K562 (cell line): ENCODE data around the gene AQP9. TPM values are rescaled to one million over a fixed set of nuclear protein-coding genes. Genes with fewer than 3 reads are reported as not detected.

ENCODE experiments used
- CBFA2T3 ChIP-seq: fragments of 450-650 bp; IDR thresholded peaks from 2 replicates; pipeline ENCODE4 v1.6.1; 2017
- CREB1 ChIP-seq, 2 experiments: sonication (generic) in 1 of 2; formaldehyde crosslinking in 1 of 2; IDR thresholded peaks; 2 replicates each; pipeline versions ENCODE4 v1.6.1 to v1.8.0; 2012 to 2022; ENCODE audit warnings: inconsistent platforms in 1 of 2, mild to moderate bottlenecking in 1 of 2, missing genetic modification reagents in 1 of 2, moderate library complexity in 1 of 2
- FOSL1 ChIP-seq: fragments of 200-800 bp; sonication (Bioruptor generic); conservative IDR thresholded peaks from 2 replicates; pipeline ENCODE4 v1.6.1; 2016; ENCODE audit warnings: missing genetic modification characterization, missing compliant biosample characterization
- KDM5B ChIP-seq: fragments of 200-600 bp; sonication (generic); IDR thresholded peaks from 2 replicates; pipeline ENCODE4 v1.6.1; 2012; ENCODE audit warnings: low read depth, mild to moderate bottlenecking, moderate library complexity, low read length, control low read depth, inconsistent platforms; ENCODE audit not compliant: insufficient replicate concordance
- MBD2 ChIP-seq: sonication (generic); IDR thresholded peaks from 2 replicates; pipeline ENCODE4 v1.6.1; 2016; ENCODE audit warnings: low read depth, borderline replicate concordance
- MECOM ChIP-seq: fragments of 250-450 bp; sonication (Bioruptor Pico); IDR thresholded peaks from 2 replicates; pipeline ENCODE4 v1.8.0; 2022; ENCODE audit warnings: inconsistent platforms
- NBN ChIP-seq: fragments of 450-650 bp; IDR thresholded peaks from 2 replicates; pipeline ENCODE4 v1.6.1; 2016; ENCODE audit warnings: low read depth, mild to moderate bottlenecking
- PCBP1 ChIP-seq: fragments of 200-400 bp; formaldehyde crosslinking; IDR thresholded peaks from 2 replicates; pipeline ENCODE4 v1.6.1; 2018; ENCODE audit warnings: mild to moderate bottlenecking, low read depth, low read length; ENCODE audit not compliant: poor library complexity, severe bottlenecking
- PRPF4 ChIP-seq: fragments of 200-400 bp; formaldehyde crosslinking; IDR thresholded peaks from one replicate; pipeline ENCODE4 v1.6.1; 2017; ENCODE audit warnings: low read length, low read depth, mild to moderate bottlenecking; ENCODE audit not compliant: insufficient read depth, poor library complexity, severe bottlenecking
- PURB ChIP-seq: sonication (generic); formaldehyde crosslinking; IDR thresholded peaks from 2 replicates; pipeline ENCODE4 v1.9.0; 2021; ENCODE audit warnings: low read depth, mild to moderate bottlenecking, missing genetic modification reagents
- ZNF3 ChIP-seq: fragments of 250-450 bp; sonication (Bioruptor Pico); IDR thresholded peaks from 2 replicates; pipeline ENCODE4 v1.5.0; 2021; ENCODE audit warnings: mild to moderate bottlenecking, moderate library complexity
- ZNF589 ChIP-seq: fragments of 200-800 bp; sonication (Bioruptor generic); IDR thresholded peaks from 2 replicates; pipeline ENCODE4 v1.6.1; 2016; ENCODE audit warnings: low read depth, missing genetic modification characterization, missing compliant biosample characterization
- ZNF830 ChIP-seq: fragments of 250-450 bp; sonication (Bioruptor Pico); IDR thresholded peaks from 2 replicates; pipeline ENCODE4 v1.5.0; 2021; ENCODE audit warnings: mild to moderate bottlenecking
- polyA plus RNA-seq, 8 experiments: library from polyadenylated mRNA; depleted of rRNA in 4 of 8; stranded (reverse) in 5 of 8; unstranded in 3 of 8; fragments of >200 nt; fragmentation: Nextera tagmentation in 2 of 8; fragmentation: Illumina TruSeq in 1 of 8; extraction: Ambion mirVana in 2 of 8; extraction: Trizol in 1 of 8; gene quantifications; 2 replicates each; pipeline versions ENCODE4 v1.2.1 to v1.2.3, GENCODE V29; 2011 to 2014; ENCODE audit warnings: inconsistent platforms in 1 of 8, missing spikeins in 1 of 8
- total RNA-seq, 7 experiments: library from RNA; depleted of rRNA in 6 of 7; stranded (reverse); fragments of >200 nt in 6 of 7; fragmentation: Illumina TruSeq in 2 of 7; extraction: Trizol in 2 of 7; gene quantifications; 2 replicates each; pipeline versions ENCODE4 v1.2.1 to v1.2.3, GENCODE V29; 2011 to 2021; ENCODE audit warnings: low replicate concordance in 1 of 7
- TF ChIP-seq, protein P1 (sequence below), 2 experiments: fragments of 200-800 bp in 1 of 2; sonication (Bioruptor generic) in 1 of 2; sonication (generic) in 1 of 2; formaldehyde crosslinking in 1 of 2; IDR thresholded peaks in 1 of 2; conservative IDR thresholded peaks in 1 of 2; 2 replicates each; pipeline versions ENCODE4 v1.5.0 to v1.6.1; 2016 to 2020; ENCODE audit warnings: missing compliant biosample characterization in 1 of 2, missing genetic modification characterization in 1 of 2, missing genetic modification reagents in 1 of 2
- TF ChIP-seq, protein P2 (sequence below), 2 experiments: fragments of 250-450 bp in 1 of 2; fragments of 450-650 bp in 1 of 2; sonication (Bioruptor Pico) in 1 of 2; IDR thresholded peaks; 2 replicates each; pipeline versions ENCODE4 v1.6.1 to v1.8.0; 2016 to 2021; ENCODE audit warnings: mild to moderate bottlenecking in 2 of 2, moderate library complexity in 2 of 2, missing compliant biosample characterization in 1 of 2, missing genetic modification characterization in 1 of 2
- TF ChIP-seq, protein P3 (sequence below): sonication (generic); formaldehyde crosslinking; IDR thresholded peaks from 2 replicates; pipeline ENCODE4 v1.8.0; 2023; ENCODE audit warnings: mild to moderate bottlenecking, missing genetic modification reagents
- TF ChIP-seq, protein P4 (sequence below): fragments of 200-800 bp; sonication (Bioruptor generic); IDR thresholded peaks from 2 replicates; pipeline ENCODE4 v1.6.1; 2017; ENCODE audit warnings: missing genetic modification characterization, missing compliant biosample characterization
- TF ChIP-seq, protein P5 (sequence below): sonication (generic); IDR thresholded peaks from 2 replicates; pipeline ENCODE4 v1.6.1; 2016

AQP9 gene
- total and polyA plus RNA-seq, 9 of the 15 experiments (the other 6 are each of a cell fraction or from before 2014, with no cell fraction given) = 0.04 to 0.33 (median 0.07) TPM; not detected in 4

DNA sequence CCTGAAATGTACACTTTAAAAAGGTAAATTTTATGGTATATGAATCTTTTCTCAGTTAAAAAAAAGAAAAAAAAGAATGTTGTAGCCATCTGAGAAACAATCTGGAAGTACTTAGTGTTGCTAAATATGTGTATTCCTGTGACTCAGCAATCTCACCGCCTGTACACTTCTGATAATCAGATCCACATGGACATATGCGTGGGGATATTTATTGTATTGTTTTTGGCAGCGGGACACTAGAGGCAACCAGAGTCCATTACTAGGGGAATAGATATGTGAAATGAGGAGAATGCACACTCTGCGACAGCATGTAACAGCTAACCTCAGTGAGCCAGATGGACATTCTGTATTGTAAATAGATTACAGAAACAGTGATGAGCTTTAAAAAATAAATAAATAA is 65.4 kb downstream of the AQP9 start (continued):
- TF ChIP-seq, protein P1, sequence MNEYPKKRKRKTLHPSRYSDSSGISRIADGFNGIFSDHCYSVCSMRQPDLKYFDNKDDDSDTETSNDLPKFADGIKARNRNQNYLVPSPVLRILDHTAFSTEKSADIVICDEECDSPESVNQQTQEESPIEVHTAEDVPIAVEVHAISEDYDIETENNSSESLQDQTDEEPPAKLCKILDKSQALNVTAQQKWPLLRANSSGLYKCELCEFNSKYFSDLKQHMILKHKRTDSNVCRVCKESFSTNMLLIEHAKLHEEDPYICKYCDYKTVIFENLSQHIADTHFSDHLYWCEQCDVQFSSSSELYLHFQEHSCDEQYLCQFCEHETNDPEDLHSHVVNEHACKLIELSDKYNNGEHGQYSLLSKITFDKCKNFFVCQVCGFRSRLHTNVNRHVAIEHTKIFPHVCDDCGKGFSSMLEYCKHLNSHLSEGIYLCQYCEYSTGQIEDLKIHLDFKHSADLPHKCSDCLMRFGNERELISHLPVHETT (CRISPR knock-in tag; conservative IDR thresholded peaks at IDR 0.05 in 1 of 2, IDR thresholded peaks at IDR 0.05 in 1 of 2) = peak in 1 of 2 experiments; percentile 58; a peak in 1 of 4 replicates
- TF ChIP-seq, protein P2, sequence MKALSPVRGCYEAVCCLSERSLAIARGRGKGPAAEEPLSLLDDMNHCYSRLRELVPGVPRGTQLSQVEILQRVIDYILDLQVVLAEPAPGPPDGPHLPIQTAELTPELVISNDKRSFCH (CRISPR knock-in tag; IDR thresholded peaks at IDR 0.05) = no peak
- TF ChIP-seq, protein P2 (tag; IDR thresholded peaks at IDR 0.05) = no peak
- no peak for TF ChIP-seq PURB
- TF ChIP-seq ZNF830 (CRISPR knock-in tag) = no peak
- TF ChIP-seq, protein P3, sequence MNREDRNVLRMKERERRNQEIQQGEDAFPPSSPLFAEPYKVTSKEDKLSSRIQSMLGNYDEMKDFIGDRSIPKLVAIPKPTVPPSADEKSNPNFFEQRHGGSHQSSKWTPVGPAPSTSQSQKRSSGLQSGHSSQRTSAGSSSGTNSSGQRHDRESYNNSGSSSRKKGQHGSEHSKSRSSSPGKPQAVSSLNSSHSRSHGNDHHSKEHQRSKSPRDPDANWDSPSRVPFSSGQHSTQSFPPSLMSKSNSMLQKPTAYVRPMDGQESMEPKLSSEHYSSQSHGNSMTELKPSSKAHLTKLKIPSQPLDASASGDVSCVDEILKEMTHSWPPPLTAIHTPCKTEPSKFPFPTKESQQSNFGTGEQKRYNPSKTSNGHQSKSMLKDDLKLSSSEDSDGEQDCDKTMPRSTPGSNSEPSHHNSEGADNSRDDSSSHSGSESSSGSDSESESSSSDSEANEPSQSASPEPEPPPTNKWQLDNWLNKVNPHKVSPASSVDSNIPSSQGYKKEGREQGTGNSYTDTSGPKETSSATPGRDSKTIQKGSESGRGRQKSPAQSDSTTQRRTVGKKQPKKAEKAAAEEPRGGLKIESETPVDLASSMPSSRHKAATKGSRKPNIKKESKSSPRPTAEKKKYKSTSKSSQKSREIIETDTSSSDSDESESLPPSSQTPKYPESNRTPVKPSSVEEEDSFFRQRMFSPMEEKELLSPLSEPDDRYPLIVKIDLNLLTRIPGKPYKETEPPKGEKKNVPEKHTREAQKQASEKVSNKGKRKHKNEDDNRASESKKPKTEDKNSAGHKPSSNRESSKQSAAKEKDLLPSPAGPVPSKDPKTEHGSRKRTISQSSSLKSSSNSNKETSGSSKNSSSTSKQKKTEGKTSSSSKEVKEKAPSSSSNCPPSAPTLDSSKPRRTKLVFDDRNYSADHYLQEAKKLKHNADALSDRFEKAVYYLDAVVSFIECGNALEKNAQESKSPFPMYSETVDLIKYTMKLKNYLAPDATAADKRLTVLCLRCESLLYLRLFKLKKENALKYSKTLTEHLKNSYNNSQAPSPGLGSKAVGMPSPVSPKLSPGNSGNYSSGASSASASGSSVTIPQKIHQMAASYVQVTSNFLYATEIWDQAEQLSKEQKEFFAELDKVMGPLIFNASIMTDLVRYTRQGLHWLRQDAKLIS = no peak
- TF ChIP-seq PRPF4 = no peak
- TF ChIP-seq PCBP1 = no peak
- no peak for TF ChIP-seq MECOM (CRISPR knock-in tag)
- peak; percentile 93 for TF ChIP-seq FOSL1 (tag)
- TF ChIP-seq, protein P4, sequence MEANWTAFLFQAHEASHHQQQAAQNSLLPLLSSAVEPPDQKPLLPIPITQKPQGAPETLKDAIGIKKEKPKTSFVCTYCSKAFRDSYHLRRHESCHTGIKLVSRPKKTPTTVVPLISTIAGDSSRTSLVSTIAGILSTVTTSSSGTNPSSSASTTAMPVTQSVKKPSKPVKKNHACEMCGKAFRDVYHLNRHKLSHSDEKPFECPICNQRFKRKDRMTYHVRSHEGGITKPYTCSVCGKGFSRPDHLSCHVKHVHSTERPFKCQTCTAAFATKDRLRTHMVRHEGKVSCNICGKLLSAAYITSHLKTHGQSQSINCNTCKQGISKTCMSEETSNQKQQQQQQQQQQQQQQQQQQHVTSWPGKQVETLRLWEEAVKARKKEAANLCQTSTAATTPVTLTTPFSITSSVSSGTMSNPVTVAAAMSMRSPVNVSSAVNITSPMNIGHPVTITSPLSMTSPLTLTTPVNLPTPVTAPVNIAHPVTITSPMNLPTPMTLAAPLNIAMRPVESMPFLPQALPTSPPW (CRISPR knock-in tag) = peak; percentile 16; the same call in 1 of the 2 replicates
- TF ChIP-seq, protein P5, sequence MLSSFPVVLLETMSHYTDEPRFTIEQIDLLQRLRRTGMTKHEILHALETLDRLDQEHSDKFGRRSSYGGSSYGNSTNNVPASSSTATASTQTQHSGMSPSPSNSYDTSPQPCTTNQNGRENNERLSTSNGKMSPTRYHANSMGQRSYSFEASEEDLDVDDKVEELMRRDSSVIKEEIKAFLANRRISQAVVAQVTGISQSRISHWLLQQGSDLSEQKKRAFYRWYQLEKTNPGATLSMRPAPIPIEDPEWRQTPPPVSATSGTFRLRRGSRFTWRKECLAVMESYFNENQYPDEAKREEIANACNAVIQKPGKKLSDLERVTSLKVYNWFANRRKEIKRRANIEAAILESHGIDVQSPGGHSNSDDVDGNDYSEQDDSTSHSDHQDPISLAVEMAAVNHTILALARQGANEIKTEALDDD = no peak
- peak; percentile 95 for TF ChIP-seq CBFA2T3
- no peak for TF ChIP-seq KDM5B
- TF ChIP-seq MBD2 = no peak; the same call in 1 of the 2 replicates
- no peak for TF ChIP-seq ZNF3 (CRISPR knock-in tag)
- no peak for TF ChIP-seq ZNF589 (CRISPR knock-in tag)
- no peak for TF ChIP-seq NBN
- no peak for TF ChIP-seq CREB1 (IDR thresholded peaks at IDR 0.05)
- no peak for TF ChIP-seq CREB1 (CRISPR knock-in tag; IDR thresholded peaks at IDR 0.05)
